GM12865 (cell line): ENCODE measurements around the gene LIAS.
"Not testable (repeated sequence)": the region's sequence is repeated elsewhere in the genome, so short reads cannot be mapped to it uniquely, and the experiment has no call there.

Experiments used
- DNase-seq: peaks from one replicate; pipeline ENCODE4 v3.0.0; 2010; ENCODE audit warnings: low read depth
- H3K4me3 ChIP-seq: 2 replicates; pipeline ENCODE4 v1.5.1; 2011; ENCODE audit warnings: mild to moderate bottlenecking, low read depth, low read length, control low read depth
- TF ChIP-seq, protein P1 (sequence below): IDR thresholded peaks from 2 replicates; pipeline ENCODE4 v1.5.1; 2011; ENCODE audit warnings: low read length, control low read depth, low read depth, inconsistent platforms; ENCODE audit not compliant: insufficient read depth; ENCODE audit errors: missing control alignments

The LIAS gene

DNA sequence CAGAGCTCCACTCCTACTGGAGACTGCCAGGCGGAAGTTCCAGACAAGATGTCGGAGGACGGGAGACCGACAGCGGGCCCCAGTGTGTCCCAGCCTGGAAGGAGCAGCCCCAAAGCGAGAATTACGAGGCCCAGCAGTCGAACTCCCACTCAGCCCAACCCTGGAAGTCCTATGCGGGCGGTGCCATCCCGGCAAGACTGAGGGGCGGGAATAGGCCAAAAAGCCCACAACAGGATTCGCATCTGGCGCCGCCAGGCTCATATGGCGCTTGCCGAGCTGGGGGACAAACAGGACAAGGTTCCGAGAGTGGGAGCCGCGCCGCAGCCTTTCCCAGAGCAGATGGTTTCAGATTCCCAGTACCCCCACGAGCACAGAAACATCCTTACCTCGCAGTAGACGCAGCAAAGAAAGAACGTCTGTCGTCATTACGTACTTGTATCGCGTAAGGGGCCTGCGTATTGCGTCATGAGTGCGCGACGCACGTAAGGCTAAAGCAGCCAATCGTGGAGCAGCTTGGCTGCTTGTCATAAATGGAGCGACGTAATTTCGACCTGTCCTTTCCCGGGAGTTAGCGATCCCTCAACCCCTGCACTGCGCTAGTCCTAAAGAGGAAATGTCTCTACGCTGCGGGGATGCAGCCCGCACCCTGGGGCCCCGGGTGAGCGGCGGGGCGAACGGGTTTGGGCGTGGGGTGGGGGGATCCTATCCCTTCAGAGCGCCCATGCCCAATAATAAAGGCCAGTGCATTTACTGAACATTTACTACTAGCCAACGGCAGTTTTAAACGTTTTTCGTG is at the start of gene LIAS, which contains the start of gene RPL9:
TSS of gene LIAS (plus strand) at position 552 of the 796 bp plus-strand sequence. CDS start at position 614, 62 bp downstream.
TSS of gene RPL9 (minus strand) at position 418 of the 796 bp plus-strand sequence. CDS start 483 bp downstream, outside the sequence.
- peak; percentile 99 for DNase-seq
- H3K4me3 ChIP-seq = peak within 1 kb of the TSS; percentile 71
- TF ChIP-seq, protein P1, sequence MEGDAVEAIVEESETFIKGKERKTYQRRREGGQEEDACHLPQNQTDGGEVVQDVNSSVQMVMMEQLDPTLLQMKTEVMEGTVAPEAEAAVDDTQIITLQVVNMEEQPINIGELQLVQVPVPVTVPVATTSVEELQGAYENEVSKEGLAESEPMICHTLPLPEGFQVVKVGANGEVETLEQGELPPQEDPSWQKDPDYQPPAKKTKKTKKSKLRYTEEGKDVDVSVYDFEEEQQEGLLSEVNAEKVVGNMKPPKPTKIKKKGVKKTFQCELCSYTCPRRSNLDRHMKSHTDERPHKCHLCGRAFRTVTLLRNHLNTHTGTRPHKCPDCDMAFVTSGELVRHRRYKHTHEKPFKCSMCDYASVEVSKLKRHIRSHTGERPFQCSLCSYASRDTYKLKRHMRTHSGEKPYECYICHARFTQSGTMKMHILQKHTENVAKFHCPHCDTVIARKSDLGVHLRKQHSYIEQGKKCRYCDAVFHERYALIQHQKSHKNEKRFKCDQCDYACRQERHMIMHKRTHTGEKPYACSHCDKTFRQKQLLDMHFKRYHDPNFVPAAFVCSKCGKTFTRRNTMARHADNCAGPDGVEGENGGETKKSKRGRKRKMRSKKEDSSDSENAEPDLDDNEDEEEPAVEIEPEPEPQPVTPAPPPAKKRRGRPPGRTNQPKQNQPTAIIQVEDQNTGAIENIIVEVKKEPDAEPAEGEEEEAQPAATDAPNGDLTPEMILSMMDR = no peak

DNA sequence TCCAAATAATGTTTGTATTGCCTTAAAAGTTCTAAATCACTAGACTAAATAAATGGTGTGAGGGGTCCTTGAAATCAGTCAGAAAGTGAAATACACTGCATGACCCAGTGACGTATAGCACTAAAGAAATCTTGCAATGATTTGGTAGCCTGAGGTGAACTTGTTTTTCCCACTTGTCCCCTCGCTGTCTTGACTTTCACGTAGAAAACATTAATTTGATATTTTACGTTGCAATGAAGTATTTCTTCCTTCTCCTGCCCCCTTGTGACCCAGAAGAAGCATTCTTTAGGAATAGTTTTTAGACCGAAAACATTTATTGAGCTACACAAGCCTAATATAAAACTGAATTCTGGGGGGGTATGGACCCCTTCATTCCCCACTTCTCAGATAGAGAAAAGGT is 48.4 kb upstream of the LIAS start:
- no peak overlapping the region for H3K4me3 ChIP-seq
- DNase-seq = peak; percentile 3
- TF ChIP-seq, protein P1 = peak; percentile 10

DNA sequence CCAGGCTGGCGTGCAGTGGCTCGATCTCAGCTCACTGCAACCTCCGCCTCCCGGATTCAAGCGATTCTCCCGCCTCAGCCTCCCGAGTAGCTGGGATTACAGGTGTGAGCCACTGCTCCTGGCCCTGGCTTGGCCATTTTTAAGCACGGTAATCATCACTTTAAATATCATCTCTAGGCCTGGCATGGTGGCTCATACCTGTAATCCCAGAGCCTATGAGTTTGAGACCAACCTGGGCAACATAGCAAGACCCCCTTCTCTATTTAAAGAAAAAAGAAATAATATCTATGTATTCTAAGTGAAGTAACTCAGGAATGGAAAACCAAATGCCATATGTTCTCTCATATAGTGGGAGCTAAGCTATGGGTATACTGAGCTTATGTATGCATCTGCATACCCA is 47.3 kb upstream of the LIAS start:
- H3K4me3 ChIP-seq, DNase-seq: not testable (repeated sequence)

DNA sequence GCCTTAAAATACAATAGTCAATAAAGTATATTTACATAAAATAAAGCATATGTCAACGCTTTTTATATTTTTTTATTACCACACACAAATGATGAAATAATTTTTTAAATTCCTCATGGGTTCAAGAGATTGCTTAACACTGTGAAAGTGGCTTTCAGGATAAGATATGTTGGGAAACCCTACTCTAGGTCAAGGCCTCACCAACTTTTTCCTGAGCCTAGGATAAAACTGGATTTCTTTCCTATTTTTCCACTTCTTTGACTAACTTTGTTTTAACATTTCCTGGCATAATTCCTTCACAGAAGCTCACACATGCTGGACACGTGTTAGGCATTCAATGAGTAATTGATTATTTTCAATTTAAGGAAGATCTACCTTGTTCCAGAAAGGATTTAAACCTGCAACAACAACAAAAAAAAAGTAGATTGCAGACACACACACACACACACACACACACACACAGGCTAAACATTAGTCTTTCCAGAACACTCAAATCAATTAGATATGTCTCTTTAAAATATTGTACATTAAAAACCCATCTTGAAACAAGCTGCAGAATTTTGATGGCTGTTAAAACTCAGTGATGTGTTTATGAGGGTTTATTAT is 43.1 kb upstream of the LIAS start:
- no peak for DNase-seq
- H3K4me3 ChIP-seq = no peak overlapping the region

DNA sequence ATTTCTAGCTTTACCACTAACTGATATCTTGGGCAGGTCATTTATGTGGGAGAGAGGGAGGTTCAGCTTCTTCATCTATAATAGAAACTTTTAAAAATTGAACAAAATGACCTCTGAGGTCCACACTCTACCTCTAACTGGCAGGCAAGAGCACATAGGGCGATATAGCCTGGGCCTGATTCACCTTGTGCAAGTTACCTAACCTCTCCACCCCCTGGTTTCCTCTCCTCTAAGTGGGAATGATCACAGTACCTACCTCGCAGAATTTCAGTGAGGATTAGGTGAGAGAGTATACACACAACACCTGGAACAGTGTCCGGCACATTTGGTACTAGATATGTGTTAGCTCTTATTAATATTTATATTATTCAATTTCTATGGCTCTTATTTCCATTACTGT is 36.6 kb upstream of the LIAS start:
- H3K4me3 ChIP-seq = no peak overlapping the region

More for the DNA sequence above, 43.1 kb upstream of the LIAS start:
- TF ChIP-seq, protein P1 = no peak

DNA sequence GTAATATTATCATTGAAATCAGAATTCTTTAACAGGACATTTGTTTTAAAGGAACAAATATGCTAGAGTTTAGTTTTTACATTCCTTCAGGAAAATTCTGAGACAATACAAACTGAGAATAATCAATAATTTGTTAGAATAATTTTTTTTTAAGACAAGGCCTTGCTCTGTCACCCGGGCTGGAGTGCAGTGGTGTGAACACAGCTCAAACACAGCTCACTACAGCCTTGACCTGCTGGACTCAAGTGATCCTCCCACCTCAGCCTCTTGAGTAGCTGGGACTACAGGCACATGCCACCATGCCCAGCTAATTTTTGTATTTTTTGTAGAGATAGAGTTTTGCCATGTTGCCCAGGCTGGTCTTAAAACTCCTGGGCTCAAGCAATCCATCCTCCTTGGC is 33.6 kb upstream of the LIAS start:
- not testable (repeated sequence) for DNase-seq

More for the DNA sequence above, 36.6 kb upstream of the LIAS start:
- TF ChIP-seq, protein P1 = no peak
- DNase-seq = no peak

DNA sequence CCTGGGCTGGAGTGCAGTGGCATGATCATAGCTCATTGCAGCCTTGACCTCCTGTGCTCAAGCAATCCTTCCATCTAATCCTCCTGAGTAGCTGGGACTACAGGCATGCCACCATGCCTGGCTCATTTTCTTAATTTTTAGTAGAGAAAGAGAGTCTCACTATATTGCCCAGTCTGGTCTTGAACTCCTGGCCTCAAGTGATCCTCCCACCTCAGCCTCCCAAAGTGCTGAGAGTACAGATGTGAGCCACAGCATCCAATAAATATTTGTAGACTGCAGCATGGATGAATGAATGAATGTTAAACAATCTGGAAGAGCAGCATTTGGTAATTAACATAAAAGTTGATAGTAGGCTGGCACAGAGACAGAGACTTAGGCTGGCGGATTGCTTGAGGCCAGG is 32.1 kb upstream of the LIAS start:
- no peak overlapping the region for H3K4me3 ChIP-seq
- DNase-seq = no peak
- TF ChIP-seq, protein P1 = no peak

More for the DNA sequence above, 33.6 kb upstream of the LIAS start:
- not testable (repeated sequence) for H3K4me3 ChIP-seq
